Central memory CD4-positive, alpha-beta T cell (primary cell): ENCODE results near the gene ERICH6.

Source experiments
- DNase-seq: peaks from one replicate; pipeline ENCODE4 v3.0.0; 2022

Gene ERICH6

GRCh38 chr3:150612494-150612893, 91.2 kb downstream of the ERICH6 start:
- DNase-seq, result no peak

DNA sequence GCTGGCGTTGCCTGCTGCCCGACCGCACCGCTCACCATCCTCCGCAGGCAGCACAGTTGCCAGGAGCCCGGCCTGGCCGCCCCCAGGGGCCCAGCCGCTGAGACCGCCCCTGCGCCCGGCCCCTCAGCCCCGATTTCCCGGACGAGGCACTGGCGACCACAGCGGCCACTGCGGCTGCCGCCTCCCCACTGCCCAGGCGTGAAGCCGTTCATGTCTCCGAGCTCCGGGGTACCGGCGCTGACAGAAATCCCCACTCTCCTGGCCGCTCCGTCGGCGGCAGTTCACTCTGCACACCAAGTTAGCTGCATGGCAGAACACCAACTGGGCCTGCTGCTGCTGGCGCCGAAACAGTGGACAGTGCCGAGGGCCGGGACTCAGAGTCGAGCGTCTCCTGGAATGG, 92.1 kb downstream of the ERICH6 start:
- no peak for DNase-seq

- DNase-seq, result no peak
These were observed 92.9 kb downstream of the ERICH6 start for GRCh38 chr3:150610785-150611184.

DNA sequence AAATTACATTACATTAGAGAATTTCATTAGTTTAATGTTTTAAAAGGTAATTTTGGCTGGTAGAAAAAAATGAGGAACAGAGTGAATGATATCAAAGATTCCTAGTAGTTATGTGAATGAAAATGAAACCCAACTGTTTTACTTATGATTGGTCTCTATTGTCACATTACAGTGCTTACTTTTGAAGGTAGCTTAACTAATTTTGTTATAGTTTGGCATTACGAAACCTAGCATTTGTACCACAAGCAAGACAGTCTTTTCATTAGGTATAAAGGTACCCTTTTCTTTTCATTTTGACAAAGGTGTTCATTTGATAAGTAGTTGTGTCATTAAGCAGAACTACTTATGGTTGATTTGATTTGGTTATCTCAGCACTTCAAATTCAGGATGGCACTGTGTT, 93.7 kb downstream of the ERICH6 start:
- no peak for DNase-seq
